ENCODE data around the gene PKD2.

DNA sequence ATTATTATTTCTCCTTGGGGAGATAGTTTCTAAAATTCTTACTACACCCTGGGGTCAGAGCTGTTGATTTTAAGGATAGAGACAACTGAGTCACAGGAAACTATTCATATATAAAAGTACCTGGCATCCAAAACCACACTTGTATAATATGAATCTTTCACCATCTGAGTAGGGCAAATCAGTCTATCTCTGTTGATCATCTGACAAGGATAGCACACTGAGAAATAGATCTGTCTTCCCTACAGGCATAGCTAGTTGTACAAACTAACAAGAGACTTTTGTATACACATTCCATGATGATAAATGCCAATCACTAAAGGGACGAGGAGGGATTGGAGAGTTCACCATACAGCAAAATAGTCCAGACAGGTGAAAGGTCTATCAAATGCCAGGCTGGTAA, 30.0 kb downstream of the PKD2 start:
- no peak for TF ChIP-seq RCOR2 (CRISPR knock-in tag; IDR thresholded peaks at IDR 0.05)
- TF ChIP-seq, protein P1, sequence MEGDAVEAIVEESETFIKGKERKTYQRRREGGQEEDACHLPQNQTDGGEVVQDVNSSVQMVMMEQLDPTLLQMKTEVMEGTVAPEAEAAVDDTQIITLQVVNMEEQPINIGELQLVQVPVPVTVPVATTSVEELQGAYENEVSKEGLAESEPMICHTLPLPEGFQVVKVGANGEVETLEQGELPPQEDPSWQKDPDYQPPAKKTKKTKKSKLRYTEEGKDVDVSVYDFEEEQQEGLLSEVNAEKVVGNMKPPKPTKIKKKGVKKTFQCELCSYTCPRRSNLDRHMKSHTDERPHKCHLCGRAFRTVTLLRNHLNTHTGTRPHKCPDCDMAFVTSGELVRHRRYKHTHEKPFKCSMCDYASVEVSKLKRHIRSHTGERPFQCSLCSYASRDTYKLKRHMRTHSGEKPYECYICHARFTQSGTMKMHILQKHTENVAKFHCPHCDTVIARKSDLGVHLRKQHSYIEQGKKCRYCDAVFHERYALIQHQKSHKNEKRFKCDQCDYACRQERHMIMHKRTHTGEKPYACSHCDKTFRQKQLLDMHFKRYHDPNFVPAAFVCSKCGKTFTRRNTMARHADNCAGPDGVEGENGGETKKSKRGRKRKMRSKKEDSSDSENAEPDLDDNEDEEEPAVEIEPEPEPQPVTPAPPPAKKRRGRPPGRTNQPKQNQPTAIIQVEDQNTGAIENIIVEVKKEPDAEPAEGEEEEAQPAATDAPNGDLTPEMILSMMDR (CRISPR knock-in tag; IDR thresholded peaks at IDR 0.05) = no peak
- TF ChIP-seq ZNF234 (CRISPR knock-in tag; conservative IDR thresholded peaks at IDR 0.05) = no peak
- no peak for TF ChIP-seq ZFP82 (CRISPR knock-in tag; IDR thresholded peaks at IDR 0.05; ENCODE audit: borderline replicate concordance)
- TF ChIP-seq SMAD3 (CRISPR knock-in tag; IDR thresholded peaks at IDR 0.05) = no peak
- no peak for TF ChIP-seq ZNF543 (CRISPR knock-in tag; IDR thresholded peaks at IDR 0.05)
- TF ChIP-seq SIX1 (CRISPR knock-in tag; IDR thresholded peaks at IDR 0.05; ENCODE audit: borderline replicate concordance) = no peak

Measured in HepG2 (cell line).